DOHH2 (cell line): Measurements from ENCODE around the gene MYLIP.

Experiments used
- H3F3A ChIP-seq: fragments of 200-600 bp; sonication (generic), shearing (Covaris generic); 2 replicates; pipeline ENCODE4 v1.6.0; 2016; ENCODE audit warnings: antibody characterized with exemption, mild to moderate bottlenecking; ENCODE audit not compliant: control insufficient read depth, insufficient read depth
- H3K27ac ChIP-seq: fragments of 200-600 bp; sonication (generic); 2 replicates; pipeline ENCODE4 v1.5.1; 2014; ENCODE audit warnings: low read depth, mild to moderate bottlenecking, low read length, moderate library complexity
- H3K27me3 ChIP-seq: fragments of 200-600 bp; sonication (generic); 2 replicates; pipeline ENCODE4 v1.6.1; 2014; ENCODE audit warnings: mild to moderate bottlenecking, low read length, mixed read lengths; ENCODE audit not compliant: control insufficient read depth
- H3K36me3 ChIP-seq: fragments of 200-600 bp; sonication (generic); 2 replicates; pipeline ENCODE4 v1.6.1; 2014; ENCODE audit warnings: mild to moderate bottlenecking, low read length, moderate library complexity, mixed read lengths; ENCODE audit not compliant: control insufficient read depth
- H3K4me1 ChIP-seq: fragments of 200-600 bp; sonication (generic); 2 replicates; pipeline ENCODE4 v1.6.1; 2014; ENCODE audit warnings: mild to moderate bottlenecking, low read length, mixed read lengths; ENCODE audit not compliant: control insufficient read depth
- H3K4me2 ChIP-seq: fragments of 200-600 bp; sonication (generic); 2 replicates; pipeline ENCODE4 v1.6.0; 2014; ENCODE audit warnings: mild to moderate bottlenecking, low read length, moderate library complexity
- H3K4me3 ChIP-seq: fragments of 200-600 bp; sonication (generic); 2 replicates; pipeline ENCODE4 v1.5.1; 2014; ENCODE audit warnings: mild to moderate bottlenecking, low read length, mixed read lengths
- H3K79me2 ChIP-seq: fragments of 200-600 bp; sonication (generic); 2 replicates; pipeline ENCODE4 v1.6.1; 2014; ENCODE audit warnings: mild to moderate bottlenecking, low read length, mixed read lengths; ENCODE audit not compliant: control insufficient read depth
- H3K9me2 ChIP-seq: fragments of 200-600 bp; sonication (generic); replicated peaks from 2 replicates; pipeline ENCODE4 v1.6.1; 2014; ENCODE audit warnings: mild to moderate bottlenecking, low read length, mixed read lengths; ENCODE audit not compliant: control insufficient read depth
- H3K9me3 ChIP-seq: fragments of 200-600 bp; sonication (generic); 2 replicates; pipeline ENCODE4 v1.6.1; 2014; ENCODE audit warnings: antibody characterized with exemption, low read length, mixed read lengths; ENCODE audit not compliant: control insufficient read depth, insufficient read depth
- H4K20me1 ChIP-seq: fragments of 200-600 bp; sonication (generic); 2 replicates; pipeline ENCODE4 v1.6.0; 2014; ENCODE audit warnings: low read depth, mild to moderate bottlenecking, antibody characterized with exemption, low read length, moderate library complexity; ENCODE audit not compliant: control insufficient read depth, insufficient read depth
- CTCF ChIP-seq: fragments of 200-600 bp; sonication (generic); IDR thresholded peaks from one replicate; pipeline ENCODE4 v1.5.1; 2014; ENCODE audit warnings: antibody characterized with exemption, mild to moderate bottlenecking, low read depth, low read length; ENCODE audit not compliant: poor library complexity, severe bottlenecking
- EZH2phosphoT487 ChIP-seq: fragments of 200-600 bp; sonication (generic); IDR thresholded peaks from 2 replicates; pipeline ENCODE4 v1.6.1; 2017; ENCODE audit warnings: borderline replicate concordance, mild to moderate bottlenecking, antibody characterized with exemption, low read length, moderate library complexity, mixed read lengths

The MYLIP gene

GRCh38 chr6:16095180-16095579 lies 33.7 kb upstream of the MYLIP start:
- Histone ChIP-seq H3K9me3 (peaks cover 2% of the 10 kb centered on the region; the same call in 1 of the 2 replicates), H3K79me2 (no peaks in the 10 kb centered on the region), H4K20me1 (no peaks in the 10 kb centered on the region), H3K4me3 (no peak overlapping the region), H3K9me2 (no peaks in the 10 kb centered on the region), H3K4me2 (no peak overlapping the region), H3K4me1 (no peaks in the 10 kb centered on the region), H3K27ac (no peak overlapping the region), H3K27me3 (peaks cover 7% of the 10 kb centered on the region), H3K36me3 (no peaks in the 10 kb centered on the region), H3F3A (no peaks in the 10 kb centered on the region)
- TF ChIP-seq EZH2phosphoT487: no peak
- no peak for TF ChIP-seq CTCF

- Histone ChIP-seq H3K36me3 (no peaks in the 10 kb centered on the region), H3K27me3 (peaks cover 3% of the 10 kb centered on the region), H3K79me2 (no peaks in the 10 kb centered on the region), H3F3A (no peaks in the 10 kb centered on the region), H3K27ac (no peak overlapping the region), H3K9me2 (no peaks in the 10 kb centered on the region), H3K4me1 (no peaks in the 10 kb centered on the region), H3K4me2 (no peak overlapping the region), H3K4me3 (no peak overlapping the region), H3K9me3 (peaks cover 4% of the 10 kb centered on the region; the same call in 1 of the 2 replicates), H4K20me1 (no peaks in the 10 kb centered on the region)
- TF ChIP-seq EZH2phosphoT487 (no peak), CTCF (no peak)
Measured at GRCh38 chr6:16097382-16098171, 31.3 kb upstream of the MYLIP start.

- Histone ChIP-seq H4K20me1 (no peaks in the 10 kb centered on the region), H3K36me3 (no peaks in the 10 kb centered on the region), H3F3A (no peaks in the 10 kb centered on the region), H3K27me3 (peaks cover 3% of the 10 kb centered on the region), H3K9me2 (no peaks in the 10 kb centered on the region), H3K9me3 (peaks cover 4% of the 10 kb centered on the region; the same call in 1 of the 2 replicates), H3K4me2 (no peak overlapping the region), H3K79me2 (no peaks in the 10 kb centered on the region), H3K4me1 (no peaks in the 10 kb centered on the region), H3K4me3 (no peak overlapping the region), H3K27ac (no peak overlapping the region)
- no peak for TF ChIP-seq CTCF
- TF ChIP-seq EZH2phosphoT487: no peak
Measured at GRCh38 chr6:16098211-16098610, 30.7 kb upstream of the MYLIP start.
